BE2C (cell line): ENCODE results near the gene DIPK1A.
A peak's percentile ranks its signal among the peaks of the same experiment; 100 is the strongest.
"Not testable (repeated sequence)": the region's sequence is repeated elsewhere in the genome, so short reads cannot be mapped to it uniquely, and the experiment has no call there.

Source experiments
- DNase-seq: peaks from one replicate; pipeline ENCODE4 v3.0.0-alpha.2; 2020
- H3K27me3 ChIP-seq: fragments of 250-450 bp; sonication (Bioruptor Pico); 2 replicates; pipeline ENCODE4 v1.5.1; 2020; ENCODE audit warnings: mild to moderate bottlenecking
- H3K36me3 ChIP-seq: fragments of 250-450 bp; sonication (Bioruptor Pico); 2 replicates; pipeline ENCODE4 v1.5.1; 2020; ENCODE audit warnings: mild to moderate bottlenecking
- H3K4me1 ChIP-seq: fragments of 250-450 bp; sonication (Bioruptor Pico); 2 replicates; pipeline ENCODE4 v1.5.1; 2020
- H3K4me3 ChIP-seq: 2 replicates; pipeline ENCODE4 v1.5.1; 2011; ENCODE audit warnings: low read depth, low read length
- H3K9me3 ChIP-seq: fragments of 250-450 bp; sonication (Bioruptor Pico); 2 replicates; pipeline ENCODE4 v1.5.1; 2020
- TF ChIP-seq, protein P1 (sequence below): IDR thresholded peaks from 2 replicates; pipeline ENCODE4 v1.5.1; 2012; ENCODE audit warnings: mild to moderate bottlenecking, low read depth, low read length

DIPK1A gene

DNA sequence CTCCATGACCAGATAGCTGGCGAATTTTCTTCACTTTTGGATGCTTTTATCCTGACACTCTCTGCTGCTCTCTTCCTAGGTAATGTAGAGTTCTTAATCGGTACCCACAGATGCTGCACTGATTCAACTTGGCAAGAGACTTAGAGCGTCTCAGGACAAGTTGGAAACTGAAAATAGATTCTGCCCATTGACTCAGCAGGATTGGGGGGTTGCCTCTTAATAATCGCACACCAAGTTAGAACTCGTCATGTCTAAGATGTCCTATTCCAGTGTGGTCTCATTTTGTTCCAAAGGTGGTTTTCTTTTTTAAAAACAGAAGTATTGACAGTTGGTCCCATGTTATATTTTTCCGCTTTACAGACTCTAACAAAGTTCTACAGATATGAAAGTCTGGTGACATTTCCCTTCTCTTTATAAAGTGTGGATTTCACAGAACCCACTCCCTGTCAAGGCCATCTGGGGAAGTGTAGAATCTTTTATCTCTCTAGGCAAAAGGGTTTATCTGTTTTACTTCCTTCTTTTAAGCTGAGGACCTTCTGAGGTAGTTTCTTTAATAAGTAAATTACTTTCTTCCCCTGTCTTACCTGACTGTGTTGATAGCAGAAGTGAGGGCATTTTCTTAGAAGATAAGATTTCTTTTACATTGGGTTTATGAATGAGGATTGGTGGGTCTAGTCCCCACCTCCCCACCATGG, 12.1 kb upstream of the DIPK1A start:
- H3K4me3 ChIP-seq, result no peak overlapping the region
- no peaks in the 10 kb centered on the region for H3K9me3 ChIP-seq
- TF ChIP-seq, protein P1, sequence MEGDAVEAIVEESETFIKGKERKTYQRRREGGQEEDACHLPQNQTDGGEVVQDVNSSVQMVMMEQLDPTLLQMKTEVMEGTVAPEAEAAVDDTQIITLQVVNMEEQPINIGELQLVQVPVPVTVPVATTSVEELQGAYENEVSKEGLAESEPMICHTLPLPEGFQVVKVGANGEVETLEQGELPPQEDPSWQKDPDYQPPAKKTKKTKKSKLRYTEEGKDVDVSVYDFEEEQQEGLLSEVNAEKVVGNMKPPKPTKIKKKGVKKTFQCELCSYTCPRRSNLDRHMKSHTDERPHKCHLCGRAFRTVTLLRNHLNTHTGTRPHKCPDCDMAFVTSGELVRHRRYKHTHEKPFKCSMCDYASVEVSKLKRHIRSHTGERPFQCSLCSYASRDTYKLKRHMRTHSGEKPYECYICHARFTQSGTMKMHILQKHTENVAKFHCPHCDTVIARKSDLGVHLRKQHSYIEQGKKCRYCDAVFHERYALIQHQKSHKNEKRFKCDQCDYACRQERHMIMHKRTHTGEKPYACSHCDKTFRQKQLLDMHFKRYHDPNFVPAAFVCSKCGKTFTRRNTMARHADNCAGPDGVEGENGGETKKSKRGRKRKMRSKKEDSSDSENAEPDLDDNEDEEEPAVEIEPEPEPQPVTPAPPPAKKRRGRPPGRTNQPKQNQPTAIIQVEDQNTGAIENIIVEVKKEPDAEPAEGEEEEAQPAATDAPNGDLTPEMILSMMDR, result no peak
- no peaks in the 10 kb centered on the region for H3K36me3 ChIP-seq
- DNase-seq, result no peak
- no peaks in the 10 kb centered on the region for H3K27me3 ChIP-seq
- H3K4me1 ChIP-seq, result no peaks in the 10 kb centered on the region

DNA sequence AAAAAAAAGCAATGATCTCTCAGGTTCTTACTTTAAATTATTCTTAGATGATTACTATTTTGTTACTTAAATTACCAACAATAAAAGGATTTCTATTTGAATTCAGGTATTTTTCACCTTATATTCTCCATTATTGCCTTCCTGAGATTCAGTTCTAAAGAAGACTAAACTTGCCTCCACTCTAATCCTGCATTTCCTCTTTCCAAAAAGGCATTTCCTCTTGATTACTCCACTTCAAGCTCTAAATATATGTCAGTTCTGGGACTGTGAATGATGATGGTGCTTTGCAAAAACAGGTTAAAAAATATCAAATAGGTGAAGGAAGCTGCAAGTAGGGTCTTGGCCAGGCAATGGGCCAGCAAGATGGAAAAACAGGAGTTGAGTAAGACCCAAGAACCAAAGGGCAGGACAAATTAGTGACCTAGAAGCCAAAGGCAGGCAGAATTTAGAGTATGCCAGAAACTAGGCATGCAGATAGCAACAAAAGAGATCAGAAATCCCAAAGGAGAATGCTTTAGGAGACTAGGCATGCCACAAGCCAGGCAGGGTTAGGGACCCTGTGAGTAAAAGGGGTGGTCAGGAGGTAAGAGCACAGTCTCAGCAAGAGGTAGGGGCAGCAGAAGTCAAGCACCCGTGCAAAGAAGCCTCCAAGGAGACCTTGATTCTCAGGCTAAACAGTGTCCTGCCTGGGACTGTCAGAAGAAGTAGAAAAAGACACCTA, 11.3 kb upstream of the DIPK1A start:
- Histone ChIP-seq H3K4me3 (no peak overlapping the region), H3K4me1 (no peaks in the 10 kb centered on the region), H3K9me3 (no peaks in the 10 kb centered on the region), H3K36me3 (no peaks in the 10 kb centered on the region), H3K27me3 (no peaks in the 10 kb centered on the region)
- TF ChIP-seq, protein P1, result no peak
- DNase-seq, result no peak

DNA sequence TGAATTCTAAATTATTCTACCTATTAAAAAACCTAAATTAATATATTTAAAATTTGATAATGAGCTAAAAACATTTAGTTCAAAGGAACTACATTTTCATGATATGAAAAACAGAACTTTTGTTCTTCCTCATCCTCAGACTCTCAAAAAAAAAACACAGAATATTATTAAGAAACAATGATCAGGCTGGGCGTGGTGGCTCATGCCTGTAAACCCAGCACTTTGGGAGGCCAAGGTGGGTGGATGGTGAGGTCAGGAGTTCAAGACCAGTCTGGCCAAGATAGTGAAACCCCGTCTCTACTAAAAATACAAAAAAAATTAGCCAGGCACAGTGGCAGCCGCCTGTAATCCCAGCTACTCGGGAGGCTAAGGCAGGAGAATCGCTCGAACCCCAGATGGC, 10.7 kb upstream of the DIPK1A start:
- not testable (repeated sequence) for H3K4me3 ChIP-seq, H3K4me1 ChIP-seq, H3K9me3 ChIP-seq, DNase-seq, H3K27me3 ChIP-seq, H3K36me3 ChIP-seq

DNA sequence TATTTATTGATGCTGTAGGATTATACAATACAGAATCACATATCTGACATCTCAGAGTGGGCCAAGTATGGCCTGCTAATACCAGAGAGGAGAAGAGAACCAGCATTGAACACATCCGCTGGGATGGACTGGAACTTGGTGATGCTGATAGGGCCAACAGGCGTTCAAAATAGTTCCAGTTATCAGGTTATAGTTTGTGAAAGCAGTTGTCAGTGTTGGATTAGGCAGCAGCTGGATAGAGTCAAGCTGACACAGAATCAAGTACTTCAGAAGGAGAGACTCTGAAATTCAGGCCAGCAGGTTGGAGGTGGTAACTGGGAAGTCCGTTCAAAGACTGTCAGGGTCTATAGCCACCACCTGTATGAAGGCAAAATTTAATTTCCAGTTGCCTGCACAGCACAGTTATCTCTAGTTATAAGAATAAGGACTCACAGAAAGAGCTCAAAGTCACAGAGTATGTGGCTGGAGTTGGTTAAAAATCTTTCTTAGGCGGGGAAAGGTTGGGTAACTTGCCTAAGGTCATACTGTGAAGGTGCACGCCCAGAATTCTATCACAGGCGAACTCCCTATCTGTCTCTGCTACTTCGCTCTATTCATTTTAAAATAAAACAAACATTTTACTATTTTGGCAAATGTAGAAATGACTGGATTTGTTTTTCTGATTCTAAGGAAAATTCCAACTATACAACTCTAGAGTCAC, 9.9 kb upstream of the DIPK1A start:
- no peaks in the 10 kb centered on the region for H3K4me1 ChIP-seq
- TF ChIP-seq, protein P1, result no peak
- DNase-seq, result no peak

DNA sequence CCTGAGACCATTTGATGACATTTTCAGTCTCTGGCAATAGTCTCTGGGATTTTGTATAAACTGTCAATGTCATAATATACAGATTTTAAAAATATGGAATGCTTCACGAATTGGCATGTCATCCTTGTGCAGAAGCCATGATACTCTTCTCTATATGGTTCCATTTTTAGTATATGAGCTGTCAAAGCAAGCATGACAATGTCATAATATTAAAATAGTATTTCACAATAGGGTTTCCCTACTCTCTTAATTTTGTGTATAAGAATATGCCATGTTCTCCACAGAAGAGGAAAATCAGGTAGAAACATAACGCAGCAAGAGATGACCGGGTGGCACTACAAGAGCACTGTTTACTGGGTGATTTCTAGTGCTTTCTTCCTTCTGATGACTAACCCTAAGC, 8.3 kb upstream of the DIPK1A start:
- no peaks in the 10 kb centered on the region for H3K27me3 ChIP-seq
- H3K4me1 ChIP-seq, result no peaks in the 10 kb centered on the region
- no peak overlapping the region for H3K4me3 ChIP-seq
- no peaks in the 10 kb centered on the region for H3K36me3 ChIP-seq
- TF ChIP-seq, protein P1, result no peak
- no peak for DNase-seq
- H3K9me3 ChIP-seq, result no peaks in the 10 kb centered on the region

More for the DNA sequence above, 9.9 kb upstream of the DIPK1A start:
- Histone ChIP-seq H3K36me3 (no peaks in the 10 kb centered on the region), H3K9me3 (no peaks in the 10 kb centered on the region), H3K4me3 (no peak overlapping the region), H3K27me3 (no peaks in the 10 kb centered on the region)

DNA sequence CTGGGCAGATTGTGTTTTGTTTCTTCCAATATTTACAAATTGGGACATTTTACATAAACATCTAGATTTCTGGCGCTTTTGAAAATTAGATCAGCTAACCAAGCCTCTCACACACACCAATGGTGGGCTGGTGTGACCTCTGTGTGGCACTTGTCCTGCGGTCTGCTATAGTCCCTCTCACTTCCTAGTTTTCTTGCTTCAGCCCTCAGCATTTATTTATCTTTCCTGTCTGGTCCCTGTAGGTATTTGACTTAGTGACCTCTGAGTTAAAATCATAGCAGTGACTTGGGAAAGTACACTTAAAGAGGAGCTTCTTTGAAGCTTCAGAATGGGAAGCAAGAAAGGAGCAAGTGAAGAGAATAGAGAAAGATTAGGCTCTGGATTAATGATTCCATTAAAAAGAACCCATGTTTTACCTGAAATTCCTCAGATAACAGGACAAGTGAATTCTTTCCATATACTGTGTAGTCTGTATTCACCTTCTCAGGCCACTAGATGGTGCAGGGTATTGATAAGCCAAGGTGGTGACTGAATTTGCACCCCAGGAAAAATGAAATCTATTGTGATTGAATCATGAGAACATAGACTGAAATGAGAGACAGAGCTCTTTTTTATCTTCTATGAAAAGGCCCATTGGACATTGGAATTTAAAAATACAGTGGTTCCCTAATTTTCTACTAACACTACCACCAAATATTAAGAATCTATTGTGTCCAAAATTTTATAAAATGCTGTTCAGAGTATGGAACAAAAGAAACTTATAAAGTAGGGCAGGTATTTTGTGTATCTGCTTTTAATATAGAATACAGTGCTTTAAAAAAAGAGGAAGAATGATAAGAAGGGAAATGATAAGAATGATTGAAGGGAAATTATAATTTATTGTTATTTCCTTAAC, 7.1 kb upstream of the DIPK1A start:
- Histone ChIP-seq H3K4me3 (no peak overlapping the region), H3K9me3 (no peaks in the 10 kb centered on the region), H3K36me3 (no peaks in the 10 kb centered on the region), H3K4me1 (no peaks in the 10 kb centered on the region), H3K27me3 (no peaks in the 10 kb centered on the region)
- DNase-seq, result no peak
- TF ChIP-seq, protein P1, result peak; percentile 54
